ENCODE measurements around the gene PDZD2.

PDZD2 gene

DNA sequence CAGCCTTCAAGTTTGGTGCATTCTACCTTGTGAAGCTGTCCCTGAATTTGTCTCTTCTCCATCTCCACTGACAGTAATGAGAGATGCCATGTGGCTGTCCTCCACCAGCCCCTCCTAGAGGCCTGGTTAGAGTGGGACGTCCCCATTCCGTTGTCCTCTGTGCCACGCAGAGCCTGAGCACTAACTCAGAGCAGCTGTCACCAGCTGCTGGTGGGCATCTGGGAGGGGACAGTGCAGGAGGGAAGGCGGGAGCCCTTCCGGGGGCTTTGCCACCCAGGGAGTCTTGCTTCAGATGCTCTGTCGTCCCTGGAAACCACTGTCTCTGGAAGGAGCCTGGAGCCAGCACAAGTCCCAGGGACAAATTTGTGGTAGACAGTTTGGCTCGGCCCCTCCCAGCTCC lies 78.6 kb downstream of the PDZD2 start:
- POLR2A ChIA-PET = no interaction called here
- CTCF ChIA-PET = interaction anchor here (0.9 kb wide), 1 partner anchor 17 kb away, joined by 3 read pairs; no protein-coding TSS in a partner anchor
- no peak for DNase-seq (ENCODE audit: extremely low spot score)

DNA sequence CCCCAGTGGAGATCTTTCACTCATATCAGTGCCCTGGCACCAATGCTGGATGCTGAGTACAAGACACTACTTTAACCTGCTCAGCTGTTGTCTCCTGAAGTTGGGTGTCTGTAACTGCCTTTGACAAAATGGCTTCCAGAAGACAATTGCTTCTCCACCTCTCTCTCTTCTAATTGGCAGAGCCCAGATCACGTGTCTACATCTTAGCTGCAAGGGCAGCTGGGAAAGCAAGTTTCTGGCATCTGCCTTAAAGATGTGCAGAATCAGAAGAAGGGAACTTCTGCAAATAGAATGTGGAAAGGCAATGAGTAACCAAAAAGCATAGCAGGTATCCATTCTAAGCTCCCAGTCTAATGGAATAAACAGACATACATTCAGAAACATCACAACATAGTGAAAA lies 81.1 kb downstream of the PDZD2 start:
- TF ChIP-seq, protein P1, sequence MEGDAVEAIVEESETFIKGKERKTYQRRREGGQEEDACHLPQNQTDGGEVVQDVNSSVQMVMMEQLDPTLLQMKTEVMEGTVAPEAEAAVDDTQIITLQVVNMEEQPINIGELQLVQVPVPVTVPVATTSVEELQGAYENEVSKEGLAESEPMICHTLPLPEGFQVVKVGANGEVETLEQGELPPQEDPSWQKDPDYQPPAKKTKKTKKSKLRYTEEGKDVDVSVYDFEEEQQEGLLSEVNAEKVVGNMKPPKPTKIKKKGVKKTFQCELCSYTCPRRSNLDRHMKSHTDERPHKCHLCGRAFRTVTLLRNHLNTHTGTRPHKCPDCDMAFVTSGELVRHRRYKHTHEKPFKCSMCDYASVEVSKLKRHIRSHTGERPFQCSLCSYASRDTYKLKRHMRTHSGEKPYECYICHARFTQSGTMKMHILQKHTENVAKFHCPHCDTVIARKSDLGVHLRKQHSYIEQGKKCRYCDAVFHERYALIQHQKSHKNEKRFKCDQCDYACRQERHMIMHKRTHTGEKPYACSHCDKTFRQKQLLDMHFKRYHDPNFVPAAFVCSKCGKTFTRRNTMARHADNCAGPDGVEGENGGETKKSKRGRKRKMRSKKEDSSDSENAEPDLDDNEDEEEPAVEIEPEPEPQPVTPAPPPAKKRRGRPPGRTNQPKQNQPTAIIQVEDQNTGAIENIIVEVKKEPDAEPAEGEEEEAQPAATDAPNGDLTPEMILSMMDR (IDR thresholded peaks at IDR 0.05; ENCODE audit: control extremely low read depth, extremely low read depth, low read depth, missing control alignments) = no peak
- POLR2A ChIA-PET = no interaction called here
- no peak for DNase-seq (ENCODE audit: extremely low spot score)
- CTCF ChIA-PET = interaction anchor here (1.6 kb wide), 1 partner anchor 14 kb away, joined by 6 read pairs; no protein-coding TSS in a partner anchor

More for the DNA sequence above, 78.6 kb downstream of the PDZD2 start:
- TF ChIP-seq, protein P1 (IDR thresholded peaks at IDR 0.05; ENCODE audit: control extremely low read depth, extremely low read depth, low read depth, missing control alignments) = no peak

DNA sequence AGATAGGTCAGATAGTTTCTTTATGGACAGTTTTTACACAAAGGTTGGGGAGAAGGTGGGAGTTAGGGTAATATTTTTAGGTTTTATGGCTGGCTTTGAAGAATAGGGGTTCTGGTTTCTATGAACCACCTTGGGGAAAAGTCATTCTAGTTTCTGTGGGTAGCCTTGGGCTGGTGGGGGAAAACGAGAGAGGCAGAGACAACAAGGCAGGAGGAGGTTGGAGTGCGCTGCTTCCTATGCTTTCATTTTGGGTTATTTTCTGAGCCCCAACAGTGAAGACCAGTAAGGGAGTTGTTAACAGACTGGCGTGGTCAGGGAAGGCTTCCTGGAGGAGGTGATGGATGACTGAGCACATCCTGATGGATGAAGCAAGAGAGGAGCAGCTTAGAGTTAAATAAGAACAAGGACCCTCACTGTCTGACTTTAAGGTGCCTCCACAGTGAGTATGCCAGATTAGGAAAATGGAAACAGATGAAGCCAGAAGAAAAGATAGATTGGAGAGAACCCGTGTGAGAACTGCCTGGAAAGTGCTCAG lies 81.9 kb downstream of the PDZD2 start:
- ChIA-PET CTCF (interaction anchor here (1.6 kb wide), 1 partner anchor 13 kb away, joined by 6 read pairs; no protein-coding TSS in a partner anchor), POLR2A (no interaction called here)
- no peak for DNase-seq (ENCODE audit: extremely low spot score)

DNA sequence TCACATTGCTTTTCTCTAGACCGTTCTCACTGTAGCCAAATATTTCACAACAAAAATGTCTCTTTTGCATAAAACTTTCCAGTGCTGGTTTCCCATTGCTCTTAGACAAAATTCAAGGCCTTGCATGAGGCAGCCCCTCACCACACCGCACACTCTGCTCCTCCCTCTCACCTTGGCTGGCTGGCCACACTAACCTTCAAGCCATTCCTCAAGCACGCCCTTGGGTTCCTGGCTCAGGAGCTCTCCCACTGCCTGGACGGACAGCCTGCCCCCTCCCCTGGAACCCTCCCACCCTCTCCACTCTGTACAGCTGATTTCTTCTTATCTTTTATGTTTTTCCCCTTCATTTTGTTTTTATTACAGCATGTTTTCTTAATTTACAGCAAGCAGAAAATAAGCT lies 83.2 kb downstream of the PDZD2 start:
- ChIA-PET CTCF (interaction anchor here (1.0 kb wide), 1 partner anchor 13 kb away, joined by 3 read pairs; no protein-coding TSS in a partner anchor), POLR2A (no interaction called here)
- TF ChIP-seq, protein P1 (IDR thresholded peaks at IDR 0.05; ENCODE audit: control extremely low read depth, extremely low read depth, low read depth, missing control alignments) = no peak
- DNase-seq (ENCODE audit: extremely low spot score) = no peak

More for the DNA sequence above, 81.9 kb downstream of the PDZD2 start:
- TF ChIP-seq, protein P1 (IDR thresholded peaks at IDR 0.05; ENCODE audit: control extremely low read depth, extremely low read depth, low read depth, missing control alignments) = no peak

DNA sequence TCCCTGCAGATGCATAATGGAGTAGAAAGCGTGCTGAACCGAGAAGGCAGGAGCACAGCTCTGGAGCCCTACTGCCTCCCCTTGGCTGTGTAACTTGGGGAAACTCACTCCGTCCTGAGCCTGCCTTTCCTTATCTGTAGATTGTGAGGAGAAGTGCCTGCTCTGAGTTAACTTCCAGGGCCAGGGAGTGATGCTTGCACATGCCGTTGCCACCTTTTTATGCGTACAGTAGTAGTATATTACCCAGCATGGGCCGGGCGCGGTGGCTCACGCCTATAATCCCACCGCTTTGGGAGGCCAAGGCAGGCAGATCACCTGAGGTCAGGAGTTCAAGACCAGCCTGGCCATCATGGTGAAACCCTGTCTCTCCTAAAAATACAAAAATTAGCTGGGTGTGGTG lies 87.1 kb downstream of the PDZD2 start:
- ChIA-PET POLR2A (no interaction called here), CTCF (interaction anchor here (1.0 kb wide), 1 partner anchor 31 kb away, joined by 3 read pairs; no protein-coding TSS in a partner anchor)

DNA sequence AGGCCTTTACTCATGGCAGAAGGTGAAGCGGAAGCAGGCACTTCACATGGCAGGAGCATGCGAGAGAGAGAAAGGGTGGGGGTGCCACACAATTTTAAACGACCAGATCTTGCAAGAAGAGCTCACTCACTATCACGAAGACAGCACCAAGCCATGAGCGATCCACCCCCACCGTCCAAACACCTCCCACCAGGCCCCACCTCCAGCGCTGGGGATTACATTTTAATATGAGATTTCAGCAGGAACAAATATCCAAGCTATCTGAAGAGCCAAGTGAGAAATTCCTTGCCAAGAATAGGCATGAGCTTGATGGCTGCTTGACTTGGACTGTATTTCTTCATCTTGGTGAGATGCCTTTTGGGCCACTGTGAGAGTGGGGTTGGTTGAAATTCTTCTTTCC lies 88.0 kb downstream of the PDZD2 start:
- TF ChIP-seq, protein P1 (IDR thresholded peaks at IDR 0.05; ENCODE audit: control extremely low read depth, extremely low read depth, low read depth, missing control alignments) = no peak
- DNase-seq (ENCODE audit: extremely low spot score) = no peak
- ChIA-PET POLR2A (no interaction called here), CTCF (interaction anchor here (1.0 to 2.0 kb wide), 2 partner anchors 30 to 82 kb away, joined by 3 to 6 read pairs; no protein-coding TSS in a partner anchor)

More for the DNA sequence above, 87.1 kb downstream of the PDZD2 start:
- DNase-seq (ENCODE audit: extremely low spot score) = no peak
- TF ChIP-seq, protein P1 (IDR thresholded peaks at IDR 0.05; ENCODE audit: control extremely low read depth, extremely low read depth, low read depth, missing control alignments) = no peak

All from GM10248 (cell line).